Measurements from ENCODE around the gene RNF123.
A peak's percentile ranks its signal among the peaks of the same experiment; 100 is the strongest.

The RNF123 gene

DNA sequence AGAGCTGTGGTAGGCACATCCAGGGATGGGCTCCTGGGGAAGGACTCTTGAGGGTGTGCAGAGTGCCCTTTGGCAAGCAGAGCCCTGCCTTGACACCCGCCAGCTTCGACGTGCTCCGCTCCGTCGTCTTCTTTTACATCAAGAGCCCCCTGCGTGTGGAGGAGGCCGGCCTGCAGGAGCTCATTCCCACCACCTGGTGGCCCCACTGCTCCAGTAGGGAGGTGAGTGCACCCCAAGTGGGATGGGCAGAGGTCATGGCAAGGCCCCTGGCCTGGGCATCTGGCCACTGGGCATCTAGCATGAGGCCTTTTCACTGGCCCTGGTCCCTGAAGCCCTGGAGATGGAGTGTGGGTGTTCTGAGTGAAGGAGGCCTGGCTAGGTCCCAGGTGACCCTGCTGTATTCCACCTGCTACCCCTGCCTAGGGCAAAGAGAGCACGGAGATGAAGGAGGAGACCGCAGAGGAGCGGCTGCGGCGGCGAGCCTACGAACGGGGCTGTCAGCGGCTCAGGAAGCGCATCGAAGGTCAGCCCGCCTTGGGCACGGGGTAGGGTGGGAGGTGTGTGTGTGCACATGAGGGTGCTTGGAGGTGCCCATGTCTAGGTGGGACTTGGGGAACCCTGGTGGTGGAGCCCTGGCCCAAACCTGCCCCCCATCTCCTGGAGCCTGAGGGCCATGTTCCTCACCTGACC, 12.2 kb downstream of the RNF123 start:
- no peak for DNase-seq (ENCODE audit: low read depth, low spot score)

DNA sequence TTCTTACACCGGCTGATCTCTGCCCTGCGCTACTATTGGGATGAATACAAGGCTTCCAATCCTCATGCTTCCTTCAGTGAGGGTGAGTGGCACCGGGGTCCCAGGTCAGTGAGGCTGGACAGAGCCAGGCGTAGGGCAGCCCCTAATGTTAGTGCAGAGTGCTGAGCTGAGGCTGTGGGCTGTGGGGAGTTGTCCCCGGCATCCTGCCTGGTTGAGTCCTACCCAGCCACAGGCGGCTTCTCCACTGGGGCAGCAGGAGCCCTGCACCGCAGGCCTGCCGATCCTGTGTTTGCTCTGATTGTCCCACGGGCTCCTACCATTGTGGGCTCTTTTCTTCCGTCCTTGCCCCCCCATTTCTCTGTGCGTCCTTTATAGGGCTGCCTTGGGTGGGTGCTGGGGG, 13.3 kb downstream of the RNF123 start:
- DNase-seq (ENCODE audit: low read depth, low spot score) = no peak

DNA sequence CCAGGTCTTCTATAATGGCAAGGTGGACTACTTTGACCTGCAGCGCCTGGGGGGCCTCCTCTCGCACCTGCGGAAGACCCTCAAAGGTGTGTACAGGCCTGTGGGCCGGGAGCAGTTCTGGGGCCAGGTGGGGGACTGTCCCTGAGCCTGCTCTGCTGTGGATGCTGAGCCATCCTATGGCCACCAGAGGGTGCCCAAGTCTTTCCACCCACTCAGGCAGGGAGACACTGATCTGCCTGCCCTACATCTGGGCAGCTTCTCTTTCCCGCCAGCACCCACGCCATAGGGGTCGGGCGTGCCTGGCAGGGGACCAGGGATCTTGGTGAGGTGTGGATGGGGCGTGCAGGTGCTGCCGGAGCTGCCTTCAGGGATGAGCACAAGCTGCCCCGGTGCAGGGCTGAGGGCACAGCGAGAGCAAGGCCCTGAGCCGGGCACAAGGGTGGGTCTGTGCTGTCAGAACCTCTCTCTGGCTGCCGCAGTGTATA, 14.1 kb downstream of the RNF123 start:
- DNase-seq (ENCODE audit: low read depth, low spot score) = peak; percentile 34

DNA sequence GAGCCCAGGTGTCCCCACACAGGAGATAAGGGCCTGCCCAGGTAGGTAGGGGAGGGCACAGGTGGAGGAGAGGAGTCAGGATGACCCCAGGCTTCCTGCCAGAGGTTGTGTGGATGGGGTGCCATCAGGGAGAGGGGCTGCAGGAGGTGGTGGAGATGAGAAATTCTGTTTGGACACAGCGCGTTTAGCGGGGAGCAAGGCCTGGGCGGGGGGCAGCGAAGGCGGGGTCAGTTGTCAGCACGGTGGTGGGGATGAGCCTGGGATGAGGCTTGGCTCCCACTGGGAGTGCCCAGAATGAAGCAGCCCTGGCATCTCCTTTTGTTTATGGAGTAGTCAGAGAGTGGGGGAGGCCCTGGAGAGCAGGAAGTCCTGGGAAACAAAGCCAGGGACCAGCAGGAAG, 14.6 kb downstream of the RNF123 start:
- no peak for DNase-seq (ENCODE audit: low read depth, low spot score)

DNA sequence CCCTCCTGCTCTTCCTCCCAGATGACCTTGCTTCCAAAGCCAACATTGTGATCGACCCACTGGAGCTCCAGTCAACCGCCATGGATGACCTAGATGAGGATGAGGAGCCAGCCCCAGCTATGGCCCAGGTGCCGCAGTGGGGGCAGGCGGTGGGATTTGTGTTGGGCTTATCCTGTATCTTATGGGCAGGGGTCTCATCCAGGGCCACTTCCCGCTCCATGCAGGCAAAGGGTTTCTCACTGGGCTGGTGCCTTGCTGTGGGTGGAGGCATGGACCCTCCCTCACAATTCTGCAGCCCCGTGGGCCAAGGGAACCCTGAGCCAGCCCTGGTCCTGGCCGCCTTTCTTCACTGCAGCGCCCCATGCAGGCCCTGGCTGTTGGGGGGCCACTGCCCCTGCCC, 15.3 kb downstream of the RNF123 start:
- no peak for DNase-seq (ENCODE audit: low read depth, low spot score)

DNA sequence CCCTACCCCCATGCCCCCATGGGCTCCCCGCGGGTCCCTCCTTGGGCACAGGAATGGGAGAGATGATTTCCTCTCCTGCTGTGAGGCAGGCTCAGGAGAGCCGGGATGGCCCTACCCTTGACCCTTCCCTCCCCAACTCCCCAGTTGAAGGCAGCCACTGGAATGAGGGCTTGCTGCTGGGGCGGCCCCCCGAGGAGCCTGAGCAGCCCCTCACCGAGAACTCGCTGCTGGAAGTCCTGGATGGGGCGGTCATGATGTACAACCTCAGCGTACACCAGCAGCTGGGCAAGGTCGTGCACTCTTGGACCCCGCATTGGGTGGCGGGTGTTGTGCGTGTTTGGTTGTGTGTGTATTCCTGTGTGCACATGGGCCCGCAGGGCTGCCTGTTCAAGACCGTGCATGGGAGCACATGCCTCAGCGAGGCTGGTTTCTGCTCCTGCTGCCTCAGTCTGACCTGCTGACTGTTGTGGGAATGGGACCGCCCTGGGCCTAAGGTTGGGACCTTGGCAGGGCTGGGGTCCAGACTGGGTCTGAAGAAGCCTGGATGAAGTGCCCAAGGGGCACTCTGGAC, 16.1 kb downstream of the RNF123 start:
- DNase-seq (ENCODE audit: low read depth, low spot score) = no peak

DNA sequence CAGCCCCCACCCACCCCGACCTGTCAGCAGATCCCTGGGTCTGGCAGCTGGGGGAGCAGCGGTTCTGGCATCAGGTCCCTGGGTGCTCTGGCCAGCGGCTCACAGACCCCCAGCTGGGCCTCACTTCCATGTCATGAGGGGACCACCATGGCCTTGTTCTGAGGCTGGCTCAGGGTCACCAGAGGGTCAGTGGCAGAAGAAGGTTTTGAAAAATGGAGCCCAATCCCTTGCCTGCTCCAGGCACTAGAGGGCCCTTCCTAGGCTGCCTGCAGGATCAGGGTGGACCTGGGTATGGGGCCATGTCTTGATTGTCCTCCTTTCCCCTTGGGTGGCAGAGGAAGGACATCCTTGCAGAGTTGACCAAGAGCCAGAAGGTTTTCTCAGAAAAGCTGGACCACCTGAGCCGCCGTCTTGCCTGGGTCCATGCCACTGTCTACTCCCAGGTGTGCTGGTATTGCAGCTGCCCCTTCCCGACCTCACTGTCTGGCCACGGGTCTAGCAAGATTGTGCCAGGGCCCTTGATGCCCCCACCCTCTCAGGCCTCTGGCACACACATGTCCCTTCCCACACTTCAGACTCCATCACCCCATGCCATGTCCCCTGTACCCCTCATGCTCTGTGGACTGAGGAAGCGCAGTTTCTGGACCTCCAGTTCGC, 17.2 kb downstream of the RNF123 start:
- DNase-seq (ENCODE audit: low read depth, low spot score) = no peak

DNA sequence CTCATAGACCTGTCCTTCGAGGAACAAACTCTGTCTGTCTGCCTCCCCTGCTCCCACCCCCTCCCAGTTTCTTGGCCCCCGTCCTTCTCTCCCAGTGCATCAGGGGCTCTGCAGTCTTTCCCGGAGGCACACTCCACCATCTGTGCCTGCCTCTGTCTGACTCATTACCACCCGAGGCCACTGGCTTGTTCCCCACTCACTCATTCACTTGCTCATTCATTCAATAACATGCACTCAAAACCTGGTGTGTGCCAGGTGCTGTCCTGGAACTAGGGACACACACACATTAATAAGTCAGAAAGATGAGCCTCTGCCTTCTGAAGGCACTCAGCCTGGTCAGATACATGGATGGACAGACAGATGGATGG, 17.7 kb downstream of the RNF123 start:
- DNase-seq (ENCODE audit: low read depth, low spot score) = no peak

DNA sequence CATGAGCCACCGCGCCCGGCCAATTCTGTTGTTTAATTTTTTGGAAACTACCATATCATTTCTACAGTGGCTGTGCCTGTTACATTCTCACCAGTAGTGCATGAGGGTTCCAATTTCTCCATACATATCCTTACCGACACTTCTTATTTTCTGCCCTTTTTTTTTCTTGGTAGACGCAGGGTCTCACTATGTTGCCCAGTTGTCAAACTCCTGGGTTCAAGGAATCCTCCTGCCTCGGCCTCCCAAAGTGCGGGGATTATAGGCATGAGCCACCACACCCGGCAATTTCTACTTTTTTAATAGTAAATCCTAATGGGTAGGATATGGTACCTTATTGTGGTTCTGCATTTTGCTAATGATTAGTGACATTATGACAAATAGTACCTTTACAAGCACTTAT, 20.5 kb downstream of the RNF123 start:
- DNase-seq (ENCODE audit: low read depth, low spot score) = no peak

DNA sequence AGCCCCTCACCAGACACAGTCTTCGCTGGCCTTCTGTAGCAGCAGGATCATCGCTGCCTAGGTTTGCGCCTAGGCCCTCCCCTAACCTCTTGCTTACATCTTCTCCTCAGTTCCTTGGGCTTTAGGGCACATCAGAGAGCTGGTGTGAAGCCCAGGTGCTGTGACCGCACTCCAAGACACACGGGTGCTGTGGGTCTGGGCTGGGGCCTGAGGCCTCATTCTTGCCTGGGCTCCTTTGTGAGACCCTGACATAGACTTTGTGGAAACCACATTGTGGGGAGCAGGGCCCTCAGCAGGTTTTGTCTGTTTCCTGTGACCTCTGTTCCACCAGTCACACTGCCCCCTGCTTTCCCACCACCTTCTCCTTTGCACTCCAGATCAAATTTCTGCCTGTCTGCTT, 22.1 kb downstream of the RNF123 start:
- DNase-seq (ENCODE audit: low read depth, low spot score) = no peak

DNA sequence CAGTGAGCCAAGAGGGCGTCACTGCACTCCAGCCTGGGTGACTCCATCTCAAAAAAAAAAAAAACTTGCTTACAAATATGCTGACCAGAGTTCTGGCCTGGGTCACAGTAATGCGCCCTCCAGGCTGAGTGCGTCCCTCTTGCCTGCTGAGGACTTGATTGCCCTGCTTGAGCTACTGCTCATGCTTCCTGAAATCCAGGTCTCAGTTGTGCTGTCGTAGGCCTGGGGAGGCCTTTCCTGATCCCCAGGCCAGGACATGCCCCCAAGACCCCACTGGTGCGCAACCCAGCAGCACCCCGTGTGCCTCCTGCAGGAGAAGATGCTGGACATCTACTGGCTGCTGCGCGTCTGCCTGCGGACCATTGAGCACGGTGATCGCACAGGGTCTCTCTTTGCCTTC, 22.8 kb downstream of the RNF123 start:
- no peak for DNase-seq (ENCODE audit: low read depth, low spot score)

DNA sequence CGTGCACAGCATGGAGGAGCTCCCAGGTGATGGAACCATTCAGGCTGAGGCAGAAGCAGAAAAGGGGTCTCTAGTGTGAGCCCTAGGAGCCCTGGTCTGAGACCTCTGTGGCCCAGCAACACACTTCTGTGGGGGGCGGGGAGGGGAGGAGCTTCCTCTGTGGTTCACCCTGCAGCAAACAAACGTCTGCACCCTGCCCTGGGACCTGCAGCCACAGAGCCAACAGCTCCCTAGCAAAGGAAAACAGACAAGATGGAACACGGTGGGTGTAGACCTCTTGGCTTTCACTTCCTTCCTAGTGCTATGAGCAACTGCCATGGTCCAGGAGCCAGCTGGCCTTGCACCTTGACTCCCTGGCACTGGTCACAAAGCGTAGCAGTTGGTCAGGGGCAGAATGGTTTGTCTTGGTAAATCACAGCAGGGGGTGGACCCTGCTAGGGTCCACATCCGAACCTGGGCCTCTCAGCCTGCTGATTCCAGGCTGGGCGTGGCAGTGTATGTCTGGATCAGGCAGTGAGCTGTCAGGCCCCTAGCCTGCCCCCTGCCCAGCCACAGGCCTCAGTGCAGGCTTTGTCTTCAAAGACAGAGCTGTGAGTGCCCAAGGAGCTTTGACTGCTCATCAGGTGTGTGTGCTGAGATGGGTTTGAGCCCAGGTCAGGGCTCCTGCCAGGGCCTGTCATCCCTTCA, 23.4 kb downstream of the RNF123 start:
- DNase-seq (ENCODE audit: low read depth, low spot score) = no peak

DNA sequence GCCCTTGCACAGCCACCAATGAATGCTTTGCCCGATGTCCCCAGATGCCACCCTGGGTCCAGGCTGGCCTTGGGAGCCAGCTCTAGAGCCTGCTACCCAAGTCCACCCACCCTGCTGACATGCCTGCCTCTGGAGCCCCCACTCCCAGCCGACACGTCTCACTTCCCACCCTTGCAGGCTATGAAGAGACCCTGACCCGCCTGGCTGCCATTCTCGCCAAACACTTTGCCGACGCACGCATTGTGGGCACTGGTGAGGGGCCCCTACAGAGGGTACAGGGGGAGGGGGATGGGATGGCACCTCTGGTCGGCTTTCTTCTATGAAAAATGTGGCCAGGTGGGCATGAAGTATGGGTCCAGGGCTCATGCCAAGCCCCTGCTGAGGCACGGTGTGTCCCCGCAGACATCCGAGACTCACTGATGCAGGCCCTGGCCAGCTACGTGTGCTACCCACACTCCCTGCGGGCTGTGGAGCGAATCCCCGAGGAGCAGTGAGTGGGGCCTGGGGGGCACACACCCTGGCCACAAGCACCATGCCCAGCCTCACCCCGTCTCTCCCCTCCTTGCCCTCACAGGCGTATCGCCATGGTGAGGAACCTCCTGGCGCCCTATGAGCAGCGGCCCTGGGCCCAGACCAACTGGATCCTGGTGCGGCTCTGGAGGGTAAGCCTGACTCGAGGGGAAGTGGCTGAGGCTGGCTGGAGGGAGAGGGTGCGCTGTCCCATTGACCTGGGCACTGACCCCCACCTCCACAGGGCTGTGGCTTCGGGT, 24.2 kb downstream of the RNF123 start:
- no peak for DNase-seq (ENCODE audit: low read depth, low spot score)

DNA sequence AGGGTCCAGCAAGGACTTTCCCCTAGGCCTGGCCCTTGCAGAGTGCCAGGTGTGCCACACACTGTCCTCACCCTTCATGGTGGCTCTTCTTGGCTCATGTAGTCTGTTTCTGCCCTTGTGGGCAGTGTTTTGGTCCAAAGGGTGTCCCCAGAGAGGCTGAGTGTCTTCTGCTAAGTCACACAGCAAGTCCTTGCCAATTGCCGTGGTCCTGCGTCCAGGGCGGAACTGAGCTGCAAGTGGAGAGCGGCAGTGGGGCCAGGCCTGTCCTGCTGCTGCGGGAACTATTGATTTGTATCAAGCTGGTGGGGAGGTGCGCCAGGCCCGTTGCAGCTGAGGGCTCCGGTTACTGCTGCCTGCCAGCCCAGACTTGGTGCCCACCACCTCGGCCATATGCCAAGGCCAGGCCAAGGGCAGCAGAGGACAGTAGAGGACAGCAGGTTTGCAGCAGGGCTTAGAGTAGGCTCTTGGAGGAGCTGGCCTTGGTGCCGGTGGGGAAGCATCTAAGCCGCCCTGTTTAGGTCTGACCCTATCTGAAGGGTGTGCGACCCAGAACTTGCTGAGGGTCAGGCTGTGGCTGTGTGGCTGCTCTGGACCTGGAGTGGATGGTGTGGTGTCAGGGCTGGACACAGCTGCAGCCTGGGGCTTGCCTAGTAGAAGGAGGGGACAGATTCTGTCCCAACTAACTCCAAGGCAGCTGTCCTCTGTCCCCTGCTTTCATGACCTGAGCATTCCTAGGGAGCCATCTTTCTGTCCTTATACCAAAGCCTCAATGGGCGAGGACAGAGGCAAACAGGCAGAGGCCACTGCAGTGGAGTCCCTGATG, 25.6 kb downstream of the RNF123 start:
- no peak for DNase-seq (ENCODE audit: low read depth, low spot score)

DNA sequence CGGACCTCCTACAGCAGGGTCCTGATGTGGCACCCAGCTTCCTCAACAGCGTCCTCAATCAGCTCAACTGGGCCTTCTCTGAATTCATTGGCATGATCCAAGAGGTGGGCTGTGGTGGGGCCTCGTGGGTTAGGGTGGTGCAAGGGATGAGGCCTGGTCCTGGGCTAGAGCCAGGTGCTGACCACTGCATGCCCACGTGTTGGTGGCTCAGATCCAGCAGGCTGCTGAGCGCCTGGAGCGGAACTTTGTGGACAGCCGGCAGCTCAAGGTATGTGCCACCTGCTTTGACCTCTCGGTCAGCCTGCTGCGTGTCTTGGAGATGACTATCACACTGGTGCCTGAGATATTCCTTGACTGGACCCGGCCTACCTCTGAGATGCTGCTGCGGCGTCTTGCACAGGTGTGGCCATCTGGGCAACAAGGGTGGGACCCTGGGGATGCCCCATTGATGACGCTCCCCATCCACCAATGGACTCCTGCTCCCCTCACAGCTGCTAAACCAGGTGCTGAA, 26.3 kb downstream of the RNF123 start:
- DNase-seq (ENCODE audit: low read depth, low spot score) = no peak

DNA sequence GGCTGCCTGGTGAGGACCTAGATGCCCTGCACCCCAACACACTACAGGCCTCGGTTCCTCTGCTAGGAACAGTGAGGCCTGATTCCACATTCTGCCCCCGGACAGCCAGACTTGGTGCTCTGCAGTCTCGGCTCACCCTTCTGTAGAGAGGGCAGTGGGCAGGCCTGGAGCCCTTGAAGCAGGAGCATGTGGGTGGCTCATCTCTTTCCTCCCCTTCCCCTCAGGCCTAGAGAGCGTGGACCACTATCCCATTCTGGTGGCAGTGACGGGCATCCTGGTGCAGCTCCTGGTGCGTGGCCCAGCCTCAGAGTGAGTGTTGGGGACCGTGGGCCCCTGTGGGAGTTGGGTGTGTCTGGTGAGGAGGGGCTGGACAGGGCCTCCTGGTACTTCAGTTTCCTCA, 26.8 kb downstream of the RNF123 start:
- no peak for DNase-seq (ENCODE audit: low read depth, low spot score)

DNA sequence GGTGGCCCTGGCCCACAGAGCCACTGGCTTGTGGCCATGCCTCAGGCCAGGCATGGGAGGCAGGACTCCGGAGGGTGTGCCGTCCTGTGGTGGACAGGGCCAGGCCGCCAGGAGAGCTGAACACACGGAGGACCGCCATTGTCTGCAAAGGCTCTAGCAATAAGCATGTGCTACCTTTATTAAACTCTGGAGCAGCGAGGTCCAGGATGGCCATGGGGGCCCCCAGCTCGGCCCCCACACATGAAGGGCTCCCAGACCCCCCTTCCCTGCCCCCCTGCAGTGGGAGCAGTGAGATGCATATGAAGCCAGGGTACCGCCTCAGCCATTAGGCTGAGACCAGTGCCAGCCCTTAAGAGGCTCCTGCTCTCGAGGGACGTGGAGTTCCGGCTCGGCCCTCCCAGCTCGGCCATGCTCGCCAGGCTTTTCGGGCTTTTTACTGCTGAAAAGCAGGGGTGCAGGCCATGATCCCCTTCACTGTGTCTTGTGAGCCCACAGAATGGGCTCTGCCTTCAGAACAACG, 27.4 kb downstream of the RNF123 start:
- DNase-seq (ENCODE audit: low read depth, low spot score) = no peak

DNA sequence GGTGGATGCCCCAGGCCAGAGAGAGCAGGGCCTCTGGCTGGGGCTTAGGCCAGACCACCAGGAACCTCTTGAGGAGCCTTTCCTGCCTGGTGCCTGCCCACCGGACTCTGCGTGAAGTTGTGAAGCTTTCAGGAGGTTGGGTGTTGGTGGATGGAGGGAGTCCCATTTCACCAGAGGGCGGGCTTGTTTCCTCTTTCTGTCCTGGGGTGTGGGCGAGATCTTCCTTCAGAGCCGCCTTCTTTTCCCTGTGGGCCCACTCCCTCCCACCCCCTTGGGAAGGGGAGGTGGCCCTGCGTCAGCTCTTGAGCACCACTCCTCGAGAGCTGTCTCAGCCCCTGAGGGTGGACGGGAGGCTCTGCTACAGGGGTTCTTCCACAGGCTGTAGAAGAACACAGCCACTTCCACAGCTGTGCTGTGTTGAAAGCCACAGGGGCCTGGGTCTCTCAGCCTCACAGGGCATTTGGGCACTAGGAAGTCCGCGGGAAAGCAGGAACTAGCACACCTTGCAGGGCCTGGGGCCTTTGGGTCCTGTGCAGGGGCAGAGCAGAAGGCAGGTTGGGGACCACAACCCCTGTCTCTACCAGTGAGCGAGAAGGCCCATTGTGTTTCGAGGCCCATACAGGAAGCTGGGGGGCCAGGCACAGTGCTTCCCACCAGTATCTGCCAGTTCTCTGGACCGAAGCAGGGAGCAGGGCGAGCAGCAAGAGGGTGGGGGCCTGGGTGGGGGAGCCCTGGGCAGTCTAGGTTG, 28.0 kb downstream of the RNF123 start:
- DNase-seq (ENCODE audit: low read depth, low spot score) = no peak

DNA sequence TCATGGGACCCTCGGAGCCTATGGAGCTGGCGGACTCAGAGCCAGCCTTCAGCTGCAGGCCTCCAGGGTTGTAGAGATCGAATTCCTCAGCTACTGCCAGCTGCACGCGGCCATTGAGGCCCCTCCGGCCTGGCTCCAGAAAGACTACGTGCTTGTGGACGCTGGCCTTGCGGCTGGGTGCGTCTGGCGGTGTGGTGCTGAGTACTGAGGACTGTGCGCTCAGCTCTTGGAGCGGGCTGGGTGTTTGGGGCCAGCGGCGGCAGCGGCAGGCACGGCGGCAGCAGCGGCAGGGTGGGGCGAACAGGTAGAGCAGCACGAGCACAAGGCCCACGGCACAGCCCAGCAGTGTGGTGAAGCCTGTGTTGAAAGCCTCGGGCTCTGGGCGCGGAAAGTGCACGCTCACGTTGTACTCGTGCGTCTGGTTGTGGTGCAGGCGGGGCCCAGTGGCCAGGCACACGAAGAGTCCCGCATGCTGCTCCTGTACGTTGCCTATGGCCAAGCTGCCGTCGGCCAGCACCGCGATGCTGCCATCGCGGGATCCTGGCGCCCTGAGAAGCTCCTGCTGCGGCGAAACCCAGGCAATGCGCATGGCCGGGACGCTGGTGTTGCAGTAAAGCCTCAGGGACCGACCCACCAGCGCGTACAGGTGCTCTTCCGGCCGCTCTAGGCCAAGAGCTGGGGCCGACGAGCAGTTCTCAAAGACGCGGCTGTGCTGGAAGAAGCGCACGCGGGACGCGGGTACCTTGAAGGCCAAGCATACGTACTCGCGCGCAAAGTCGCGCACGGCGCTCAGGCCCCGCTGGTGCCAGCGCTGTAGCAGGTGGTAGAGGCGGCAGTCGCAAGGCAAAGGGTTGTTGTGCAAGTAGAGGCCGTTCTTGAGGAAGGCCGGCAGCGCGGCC, 28.9 kb downstream of the RNF123 start:
- no peak for DNase-seq (ENCODE audit: low read depth, low spot score)
